CD14-positive monocyte (primary cell): ENCODE results near the gene VNN1. TPM values are rescaled to one million over a fixed set of nuclear protein-coding genes. Genes with fewer than 3 reads are reported as not detected.

ENCODE experiments used
- DNase-seq, 3 donors: peaks; one replicate each; pipeline ENCODE4 v3.0.0-alpha.2; 2011 to 2022
- H2AFZ ChIP-seq: 2 replicates; pipeline ENCODE4 v1.6.0; 2012; ENCODE audit warnings: mild to moderate bottlenecking, low read depth, low read length, inconsistent platforms; ENCODE audit not compliant: insufficient read depth, poor library complexity, severe bottlenecking
- H3K27ac ChIP-seq, 2 donors: 1 replicate in 1 of 2; 2 replicates in 1 of 2; pipeline ENCODE4 v1.5.1; 2012 to 2013; ENCODE audit warnings: low read length in 2 of 2, control low read depth in 1 of 2, inconsistent platforms in 1 of 2, low read depth in 1 of 2, mild to moderate bottlenecking in 1 of 2
- H3K27me3 ChIP-seq, 2 donors: one replicate each; pipeline versions ENCODE4 v1.6.0 to v1.6.1; 2011 to 2013; ENCODE audit warnings: low read length in 2 of 2; ENCODE audit not compliant: control insufficient read depth in 2 of 2, insufficient read depth in 2 of 2
- H3K36me3 ChIP-seq, 2 donors: replicated peaks in 1 of 2; 1 replicate in 1 of 2; 2 replicates in 1 of 2; pipeline versions ENCODE4 v1.5.1 to v1.6.1; 2012 to 2013; ENCODE audit warnings: low read length in 2 of 2, control low read depth in 1 of 2, inconsistent platforms in 1 of 2, mild to moderate bottlenecking in 1 of 2; ENCODE audit not compliant: insufficient read depth in 2 of 2, control insufficient read depth in 1 of 2
- H3K4me1 ChIP-seq, 2 donors: 1 replicate in 1 of 2; 2 replicates in 1 of 2; pipeline versions ENCODE4 v1.5.1 to v1.6.1; 2012 to 2013; ENCODE audit warnings: low read length in 2 of 2, control low read depth in 1 of 2, inconsistent platforms in 1 of 2, mild to moderate bottlenecking in 1 of 2, moderate library complexity in 1 of 2; ENCODE audit not compliant: insufficient read depth in 2 of 2, control insufficient read depth in 1 of 2
- H3K4me2 ChIP-seq: replicated peaks from 2 replicates; pipeline ENCODE3; 2012; ENCODE audit warnings: low read length, moderate library complexity, mild to moderate bottlenecking; ENCODE audit not compliant: poor library complexity, severe bottlenecking; ENCODE audit errors: extremely low read depth
- H3K4me3 ChIP-seq, 3 experiments: fragments of 200-600 bp in 1 of 3; sonication (generic) in 1 of 3; replicated peaks in 1 of 3; 1 replicate in 2 of 3; 2 replicates in 1 of 3; pipeline ENCODE4 v1.5.1; 2011 to 2013; ENCODE audit warnings: low read length in 3 of 3, mild to moderate bottlenecking in 3 of 3, control low read depth in 2 of 3, low read depth in 2 of 3, inconsistent platforms in 1 of 3, moderate library complexity in 1 of 3
- H3K79me2 ChIP-seq: 2 replicates; pipeline ENCODE4 v1.6.0; 2012; ENCODE audit warnings: mild to moderate bottlenecking, control low read depth, inconsistent platforms, low read length, moderate library complexity; ENCODE audit not compliant: insufficient read depth
- H3K9ac ChIP-seq: 2 replicates; pipeline ENCODE4 v1.6.0; 2017; ENCODE audit warnings: low read length, mild to moderate bottlenecking; ENCODE audit not compliant: insufficient read depth, poor library complexity, severe bottlenecking
- H3K9me3 ChIP-seq, 2 donors: replicated peaks in 1 of 2; 1 replicate in 1 of 2; 2 replicates in 1 of 2; pipeline versions ENCODE4 v1.5.1 to v1.6.1; 2012 to 2013; ENCODE audit warnings: low read length in 2 of 2, control low read depth in 1 of 2; ENCODE audit not compliant: control insufficient read depth in 1 of 2, insufficient read depth in 1 of 2
- H4K20me1 ChIP-seq: 2 replicates; pipeline ENCODE4 v1.6.0; 2012; ENCODE audit warnings: mild to moderate bottlenecking, low read length, control low read depth, moderate library complexity; ENCODE audit not compliant: insufficient read depth
- H3K27ac Mint-ChIP-seq, 7 donors: one replicate each; pipeline ENCODE4 v1.8.0; 2020; ENCODE audit warnings: mild to moderate bottlenecking in 7 of 7, mixed read lengths in 7 of 7, moderate library complexity in 6 of 7, inconsistent platforms in 2 of 7
- H3K27me3 Mint-ChIP-seq, 3 donors: one replicate each; pipeline ENCODE4 v1.8.0; 2021 to 2022; ENCODE audit warnings: low read depth in 3 of 3, mild to moderate bottlenecking in 3 of 3, mixed read lengths in 3 of 3, moderate library complexity in 3 of 3, inconsistent platforms in 1 of 3
- H3K36me3 Mint-ChIP-seq, 2 donors: one replicate each; pipeline ENCODE4 v1.8.0; 2020; ENCODE audit warnings: mixed read lengths in 2 of 2, inconsistent platforms in 1 of 2, mild to moderate bottlenecking in 1 of 2
- H3K4me1 Mint-ChIP-seq: one replicate; pipeline ENCODE4 v1.8.0; 2020; ENCODE audit warnings: mild to moderate bottlenecking, mixed read lengths
- H3K4me3 Mint-ChIP-seq, 2 donors: one replicate each; pipeline ENCODE4 v1.8.0; 2020; ENCODE audit warnings: mild to moderate bottlenecking in 2 of 2, mixed read lengths in 2 of 2, moderate library complexity in 1 of 2
- H3K9me3 Mint-ChIP-seq, 7 donors: one replicate each; pipeline ENCODE4 v1.8.0; 2020 to 2022; ENCODE audit warnings: mixed read lengths in 7 of 7, mild to moderate bottlenecking in 6 of 7, moderate library complexity in 6 of 7, inconsistent platforms in 2 of 7
- CTCF ChIP-seq: fragments of 200-600 bp; IDR thresholded peaks from one replicate; pipeline ENCODE4 v1.8.0; 2022; ENCODE audit warnings: antibody characterized with exemption, mild to moderate bottlenecking
- WGBS: methylation state at CpG from one replicate; pipeline ENCODE4 v1.1.5; 2013; ENCODE audit warnings: missing lambda C conversion rate; ENCODE audit not compliant: insufficient coverage; 5-methylcytosine and 5-hydroxymethylcytosine counted together
- intact Hi-C, 2 donors: fragments of 100-400 bp; cut with micrococcal nuclease; formaldehyde crosslinking; loops; one replicate each; pipeline versions ENCODE4 v1.15.0 to v1.15.1; 2023
- polyA plus RNA-seq, 3 donors: library from polyadenylated mRNA; depleted of rRNA in 1 of 3; unstranded in 2 of 3; stranded (reverse) in 1 of 3; fragments of 300-500 nt in 2 of 3; fragments of >200 nt in 1 of 3; fragmentation: Illumina TruSeq in 2 of 3; gene quantifications; 1 replicate in 2 of 3; 2 replicates in 1 of 3; pipeline ENCODE4 v1.2.3, GENCODE V29; 2012 to 2021

VNN1 gene
- polyA plus RNA-seq, 3 donors: 7.9 to 61.2 (median 47.9) TPM

DNA sequence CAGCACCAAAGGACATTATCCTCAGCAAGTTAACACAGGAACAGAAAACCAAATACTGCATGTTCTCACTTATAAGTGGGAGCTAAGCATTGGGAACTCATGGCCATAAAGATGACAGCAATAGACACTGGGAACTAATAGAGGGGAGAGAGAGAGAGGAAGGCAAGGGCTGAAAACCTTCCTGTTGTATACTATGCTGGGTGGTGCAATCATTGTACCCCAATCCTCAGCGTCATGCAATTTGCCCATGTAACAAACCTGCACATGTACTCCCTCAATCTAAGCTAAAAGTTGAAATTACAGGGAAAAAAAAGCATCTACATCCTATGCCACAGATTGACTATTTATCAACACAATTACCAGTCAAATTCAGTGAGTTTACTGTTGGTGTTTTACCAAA is 20.0 kb upstream of the VNN1 start:
- Mint-ChIP-seq H3K27me3 (peaks cover 0 to 2% (median 2%) of the 10 kb centered on the region in 3 donors), H3K4me1 (peaks cover 61% of the 10 kb centered on the region), H3K4me3 (peak overlapping the region; percentile 63 to 81), H3K9me3 (peaks cover 0 to 11% (median 3%) of the 10 kb centered on the region in 7 donors), H3K36me3 (peaks cover 13 to 18% of the 10 kb centered on the region in 2 donors), H3K27ac (peak overlapping the region; percentile 20 to 95 (median 90))
- peaks cover 0 to 4% of the 10 kb centered on the region in 2 donors for H3K36me3 ChIP-seq
- peak overlapping the region; percentile 42 to 72 (median 44) for H3K4me3 ChIP-seq
- H4K20me1 ChIP-seq: no peaks in the 10 kb centered on the region
- peak; percentile 45 to 58 (median 57) for DNase-seq
- peak overlapping the region; percentile 46 to 89 for H3K27ac ChIP-seq
- peaks cover 56 to 76% of the 10 kb centered on the region in 2 donors for H3K4me1 ChIP-seq
- no peak for TF ChIP-seq CTCF
- H3K9me3 ChIP-seq: no peaks in the 10 kb centered on the region
- intact Hi-C loops: loop anchor here in 1 of 2 donors (2.0 kb wide), 1 partner anchor 19 kb away; the partner anchor contains the start of gene VNN1
- peak overlapping the region; percentile 74 for H3K4me2 ChIP-seq
- no peaks in the 10 kb centered on the region for H3K27me3 ChIP-seq
- no CpG with 5 or more reads among the region's 1 CpG for WGBS
- no peak overlapping the region for H2AFZ ChIP-seq
- peak overlapping the region; percentile 44 for H3K9ac ChIP-seq
- H3K79me2 ChIP-seq: peaks cover 14% of the 10 kb centered on the region

DNA sequence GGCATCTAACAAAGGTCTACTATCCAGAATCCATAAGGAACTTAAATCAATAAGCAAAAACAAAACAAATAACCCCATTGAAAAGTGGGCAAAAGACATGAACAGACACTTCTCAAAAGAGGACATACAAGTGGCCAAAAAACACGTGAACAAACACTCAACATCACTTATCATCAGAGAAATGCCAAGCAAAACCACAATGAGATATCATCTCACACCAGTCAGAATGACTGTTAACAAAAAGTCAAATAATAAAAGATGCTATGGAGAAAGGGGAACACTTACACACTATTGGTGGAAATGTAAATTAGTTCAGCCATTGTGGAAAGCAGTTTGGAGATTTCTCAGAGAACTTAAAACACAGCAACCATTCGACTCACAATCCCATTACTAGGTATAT is 19.4 kb upstream of the VNN1 start:
- H3K4me1 Mint-ChIP-seq: peaks cover 60% of the 10 kb centered on the region
- Histone ChIP-seq H3K27ac (peak overlapping the region in 1 of 2 donors; percentile 89), H3K4me3 (peak overlapping the region; percentile 42 to 72 (median 44)), H2AFZ (no peak overlapping the region), H3K4me1 (peaks cover 56 to 76% of the 10 kb centered on the region in 2 donors), H3K9me3 (no peaks in the 10 kb centered on the region), H3K79me2 (peaks cover 14% of the 10 kb centered on the region), H3K36me3 (peaks cover 0 to 9% of the 10 kb centered on the region in 2 donors), H3K9ac (peak overlapping the region; percentile 44), H3K4me2 (peak overlapping the region; percentile 74), H3K27me3 (no peaks in the 10 kb centered on the region), H4K20me1 (no peaks in the 10 kb centered on the region)
- TF ChIP-seq CTCF: no peak
- peak overlapping the region; percentile 63 to 81 for H3K4me3 Mint-ChIP-seq
- DNase-seq: peak in 2 of 3 donors; percentile 33 to 35
- peaks cover 0 to 6% (median 3%) of the 10 kb centered on the region in 7 donors for H3K9me3 Mint-ChIP-seq
- peaks cover 0 to 2% (median 2%) of the 10 kb centered on the region in 3 donors for H3K27me3 Mint-ChIP-seq
- H3K27ac Mint-ChIP-seq: peak overlapping the region; percentile 20 to 95 (median 90)
- intact Hi-C loops: no loop called here
- WGBS: 80% methylated on average over 1 of the region's 2 CpGs
- H3K36me3 Mint-ChIP-seq: peaks cover 16 to 20% of the 10 kb centered on the region in 2 donors
